Forelimb muscle (tissue), 1 donor: ENCODE results near the gene GOLT1A. TPM values are rescaled to one million over a fixed set of nuclear protein-coding genes. Genes with fewer than 3 reads are reported as not detected.

Source experiments
- DNase-seq: peaks from one replicate; pipeline ENCODE4 v3.0.0-alpha.2; 2013; ENCODE audit warnings: low read depth
- polyA plus RNA-seq: library from polyadenylated mRNA; unstranded; fragments of 120-200 nt; gene quantifications from one replicate; pipeline ENCODE4 v1.2.1, GENCODE V29; 2013; ENCODE audit not compliant: insufficient read length

Gene GOLT1A
- polyA plus RNA-seq, 1 donor = not detected

GRCh38 chr1:204155881-204156280 is 57.9 kb downstream of the GOLT1A start:
- no peak for DNase-seq

- DNase-seq = no peak
Observed at GRCh38 chr1:204154568-204155255, 59.1 kb downstream of the GOLT1A start.

GRCh38 chr1:204153667-204154066 is 60.1 kb downstream of the GOLT1A start:
- DNase-seq = no peak

- DNase-seq = no peak
Observed at GRCh38 chr1:204152310-204153044, 61.3 kb downstream of the GOLT1A start.

GRCh38 chr1:204151552-204152309 is 62.1 kb downstream of the GOLT1A start, which contains the start of gene ETNK2:
TSS of gene ETNK2 (minus strand) at chr1:204152044. CDS start at chr1:204151852, 192 bp downstream.
- DNase-seq = no peak

- DNase-seq = no peak
Observed at GRCh38 chr1:204150702-204151551, 62.9 kb downstream of the GOLT1A start.

GRCh38 chr1:204149635-204150565 is 63.9 kb downstream of the GOLT1A start:
- no peak for DNase-seq

- DNase-seq = no peak
Observed at GRCh38 chr1:204149107-204149506, 64.7 kb downstream of the GOLT1A start.

Other genes starting within 250 kb of the GOLT1A start
- 24.9 TPM for gene SOX13, start 140.9 kb downstream of the GOLT1A start, polyA plus RNA-seq
- gene ETNK2, start 61.9 kb downstream of the GOLT1A start, polyA plus RNA-seq = 2.4 TPM
- gene REN, start 47.7 kb downstream of the GOLT1A start, polyA plus RNA-seq = not detected
- gene KISS1, start 17.5 kb downstream of the GOLT1A start, polyA plus RNA-seq = 0.39 TPM
- gene PLEKHA6, start 145.9 kb upstream of the GOLT1A start, polyA plus RNA-seq = 3.0 TPM
- 23.8 TPM for gene PPP1R15B, start 197.8 kb upstream of the GOLT1A start, polyA plus RNA-seq